ENCODE data around the gene DFFA.
"Not testable (repeated sequence)": the region's sequence is repeated elsewhere in the genome, so short reads cannot be mapped to it uniquely, and the experiment has no call there.

The DFFA gene

DNA sequence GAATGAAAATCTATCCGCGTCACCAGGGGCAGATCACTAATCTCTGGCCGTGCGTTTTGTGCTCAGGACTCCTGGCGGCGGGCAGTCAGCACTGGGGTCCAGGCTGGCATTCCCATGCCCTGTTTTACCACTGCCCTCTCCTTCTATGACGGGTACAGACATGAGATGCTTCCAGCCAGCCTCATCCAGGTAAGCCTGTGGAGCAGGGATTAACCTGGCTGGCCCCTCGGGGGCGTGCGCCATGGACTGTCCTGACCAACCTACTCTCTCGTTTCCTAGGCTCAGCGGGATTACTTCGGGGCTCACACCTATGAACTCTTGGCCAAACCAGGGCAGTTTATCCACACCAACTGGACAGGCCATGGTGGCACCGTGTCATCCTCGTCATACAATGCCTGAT is 53.0 kb downstream of the DFFA start:
- Histone ChIP-seq H3K4me1 (ENCODE audit: control insufficient read depth, insufficient read depth, low read length) (no peaks in the 10 kb centered on the region), H3K36me3 (ENCODE audit: control insufficient read depth, insufficient read depth, low read length) (peaks cover 39% of the 10 kb centered on the region), H3K27me3 (ENCODE audit: control insufficient read depth, insufficient read depth, low read length) (no peaks in the 10 kb centered on the region), H3K9ac (ENCODE audit: low read depth, low read length) (no peak overlapping the region), H3K9me3 (ENCODE audit: control insufficient read depth, insufficient read depth, low read length) (no peaks in the 10 kb centered on the region), H3K4me3 (ENCODE audit: low read depth, low read length) (no peak overlapping the region)

DNA sequence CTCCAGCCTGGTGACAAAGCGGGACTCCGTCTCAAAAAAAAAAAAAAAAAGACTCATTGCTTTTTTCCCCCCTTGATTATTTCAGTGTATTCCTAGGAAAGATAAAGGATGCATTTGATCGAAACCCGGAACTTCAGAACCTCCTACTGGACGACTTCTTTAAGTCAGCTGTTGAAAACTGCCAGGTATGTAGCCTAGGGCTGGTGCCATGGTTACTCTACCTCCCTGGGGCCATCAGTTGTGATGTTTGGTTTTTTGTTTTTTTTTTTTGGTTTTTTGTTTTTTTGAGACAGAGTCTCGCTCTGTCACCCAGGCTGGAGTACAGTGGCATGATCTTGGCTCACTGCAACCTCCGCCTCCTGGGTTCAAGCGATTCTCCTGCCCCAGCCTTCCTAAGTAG is 53.6 kb downstream of the DFFA start:
- H3K4me3 ChIP-seq (ENCODE audit: low read depth, low read length); H3K4me1 ChIP-seq (ENCODE audit: control insufficient read depth, insufficient read depth, low read length); H3K9ac ChIP-seq (ENCODE audit: low read depth, low read length); H3K9me3 ChIP-seq (ENCODE audit: control insufficient read depth, insufficient read depth, low read length); H3K27me3 ChIP-seq (ENCODE audit: control insufficient read depth, insufficient read depth, low read length): not testable (repeated sequence)
- peaks cover 40% of the 10 kb centered on the region for H3K36me3 ChIP-seq (ENCODE audit: control insufficient read depth, insufficient read depth, low read length)

DNA sequence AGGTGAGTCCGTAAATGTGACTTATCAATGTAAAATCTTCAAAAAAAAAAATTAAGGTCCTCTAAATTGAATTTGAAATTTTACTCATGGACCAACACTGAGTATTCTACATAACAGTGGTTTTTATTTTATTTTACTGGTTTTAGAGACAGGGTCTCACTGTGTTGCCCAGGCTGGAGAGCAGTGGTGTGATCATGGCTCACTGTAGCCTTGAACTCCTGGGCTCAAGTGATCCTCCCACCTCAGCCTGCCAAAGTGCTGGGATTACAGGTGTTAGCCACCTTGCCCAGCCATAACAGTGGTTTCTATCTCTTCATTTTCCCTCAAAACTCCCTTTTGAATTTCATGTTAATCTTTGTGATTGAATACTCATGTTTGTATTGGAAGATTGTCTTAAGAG is 56.4 kb downstream of the DFFA start:
- not testable (repeated sequence) for H3K27me3 ChIP-seq (ENCODE audit: control insufficient read depth, insufficient read depth, low read length); H3K4me1 ChIP-seq (ENCODE audit: control insufficient read depth, insufficient read depth, low read length); H3K9me3 ChIP-seq (ENCODE audit: control insufficient read depth, insufficient read depth, low read length); H3K9ac ChIP-seq (ENCODE audit: low read depth, low read length); H3K4me3 ChIP-seq (ENCODE audit: low read depth, low read length)
- H3K36me3 ChIP-seq (ENCODE audit: control insufficient read depth, insufficient read depth, low read length): peaks cover 64% of the 10 kb centered on the region

DNA sequence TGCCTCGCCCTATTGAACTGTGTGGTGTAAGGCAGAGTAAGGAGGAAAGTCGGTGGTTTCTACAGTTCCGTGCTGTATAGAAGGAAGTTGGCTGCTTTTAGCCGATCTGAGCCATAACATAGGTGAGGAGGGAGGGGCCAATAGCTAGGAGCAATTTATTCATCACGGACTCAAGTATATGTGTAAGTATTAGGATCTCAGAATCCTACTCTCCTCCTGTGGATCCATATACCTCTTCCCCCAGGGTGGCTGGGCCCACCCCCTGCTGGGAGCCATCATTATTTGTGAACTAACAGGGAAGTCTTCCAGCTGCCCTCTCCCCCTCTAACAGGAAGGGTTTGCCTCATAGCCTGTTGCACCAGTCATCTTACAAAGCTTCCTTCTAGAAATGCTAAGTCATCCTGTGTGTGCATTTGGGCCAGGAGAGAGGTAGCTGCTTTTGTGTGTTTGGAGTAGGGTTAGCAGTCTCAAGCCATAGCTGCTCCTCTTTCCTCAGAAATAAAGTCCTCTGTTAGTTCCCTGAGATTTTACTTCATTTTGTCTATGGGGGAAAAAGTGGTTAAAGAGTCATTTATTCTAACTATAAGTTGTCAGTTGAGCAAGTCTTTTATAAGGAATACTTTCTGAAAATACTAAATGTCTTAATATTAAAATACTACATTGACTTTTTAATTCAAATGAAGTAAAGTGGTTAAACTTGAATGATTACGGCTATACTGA is 57.0 kb downstream of the DFFA start:
- H3K4me3 ChIP-seq (ENCODE audit: low read depth, low read length): no peak overlapping the region
- no peaks in the 10 kb centered on the region for H3K9me3 ChIP-seq (ENCODE audit: control insufficient read depth, insufficient read depth, low read length)
- H3K9ac ChIP-seq (ENCODE audit: low read depth, low read length): no peak overlapping the region
- H3K27me3 ChIP-seq (ENCODE audit: control insufficient read depth, insufficient read depth, low read length): no peaks in the 10 kb centered on the region
- H3K36me3 ChIP-seq (ENCODE audit: control insufficient read depth, insufficient read depth, low read length): peaks cover 66% of the 10 kb centered on the region
- no peaks in the 10 kb centered on the region for H3K4me1 ChIP-seq (ENCODE audit: control insufficient read depth, insufficient read depth, low read length)

DNA sequence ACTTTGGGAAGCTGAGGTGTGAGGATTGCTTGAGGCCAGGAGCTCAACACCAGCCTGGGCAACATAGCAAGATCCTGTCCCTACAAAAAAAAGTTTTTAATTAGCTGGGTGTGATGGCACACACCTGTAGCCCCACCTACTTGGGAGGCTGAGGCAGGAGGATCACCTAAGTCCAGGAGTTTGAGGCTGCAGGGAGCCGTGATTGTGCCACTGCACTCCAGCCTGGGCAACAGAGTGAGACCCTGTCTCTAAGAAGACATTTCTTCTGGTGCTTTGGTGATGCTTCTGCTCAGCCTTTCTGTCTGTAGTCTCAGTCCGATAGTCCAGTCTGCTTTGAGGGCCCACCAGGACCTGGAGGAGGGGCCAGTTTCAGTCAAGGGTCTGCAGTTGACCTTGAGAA is 65.1 kb downstream of the DFFA start:
- Histone ChIP-seq H3K9ac (ENCODE audit: low read depth, low read length) (no peak overlapping the region), H3K36me3 (ENCODE audit: control insufficient read depth, insufficient read depth, low read length) (peaks cover 67% of the 10 kb centered on the region), H3K4me3 (ENCODE audit: low read depth, low read length) (no peak overlapping the region), H3K27me3 (ENCODE audit: control insufficient read depth, insufficient read depth, low read length) (no peaks in the 10 kb centered on the region), H3K4me1 (ENCODE audit: control insufficient read depth, insufficient read depth, low read length) (no peaks in the 10 kb centered on the region), H3K9me3 (ENCODE audit: control insufficient read depth, insufficient read depth, low read length) (no peaks in the 10 kb centered on the region)

Measured in iPS-15b (cell line).